GM12873 (cell line): ENCODE results near the gene HEMGN.

ENCODE experiments used
- TF ChIP-seq, protein P1 (sequence below): IDR thresholded peaks from 2 replicates; pipeline ENCODE4 v1.5.1; 2012; ENCODE audit warnings: low read depth, mild to moderate bottlenecking, moderate library complexity, low read length, control low read depth; ENCODE audit not compliant: insufficient read depth; ENCODE audit errors: missing control alignments

Gene HEMGN

GRCh38 chr9:97962136-97962535, 24.2 kb upstream of the HEMGN start:
- TF ChIP-seq, protein P1, sequence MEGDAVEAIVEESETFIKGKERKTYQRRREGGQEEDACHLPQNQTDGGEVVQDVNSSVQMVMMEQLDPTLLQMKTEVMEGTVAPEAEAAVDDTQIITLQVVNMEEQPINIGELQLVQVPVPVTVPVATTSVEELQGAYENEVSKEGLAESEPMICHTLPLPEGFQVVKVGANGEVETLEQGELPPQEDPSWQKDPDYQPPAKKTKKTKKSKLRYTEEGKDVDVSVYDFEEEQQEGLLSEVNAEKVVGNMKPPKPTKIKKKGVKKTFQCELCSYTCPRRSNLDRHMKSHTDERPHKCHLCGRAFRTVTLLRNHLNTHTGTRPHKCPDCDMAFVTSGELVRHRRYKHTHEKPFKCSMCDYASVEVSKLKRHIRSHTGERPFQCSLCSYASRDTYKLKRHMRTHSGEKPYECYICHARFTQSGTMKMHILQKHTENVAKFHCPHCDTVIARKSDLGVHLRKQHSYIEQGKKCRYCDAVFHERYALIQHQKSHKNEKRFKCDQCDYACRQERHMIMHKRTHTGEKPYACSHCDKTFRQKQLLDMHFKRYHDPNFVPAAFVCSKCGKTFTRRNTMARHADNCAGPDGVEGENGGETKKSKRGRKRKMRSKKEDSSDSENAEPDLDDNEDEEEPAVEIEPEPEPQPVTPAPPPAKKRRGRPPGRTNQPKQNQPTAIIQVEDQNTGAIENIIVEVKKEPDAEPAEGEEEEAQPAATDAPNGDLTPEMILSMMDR, result no peak

DNA sequence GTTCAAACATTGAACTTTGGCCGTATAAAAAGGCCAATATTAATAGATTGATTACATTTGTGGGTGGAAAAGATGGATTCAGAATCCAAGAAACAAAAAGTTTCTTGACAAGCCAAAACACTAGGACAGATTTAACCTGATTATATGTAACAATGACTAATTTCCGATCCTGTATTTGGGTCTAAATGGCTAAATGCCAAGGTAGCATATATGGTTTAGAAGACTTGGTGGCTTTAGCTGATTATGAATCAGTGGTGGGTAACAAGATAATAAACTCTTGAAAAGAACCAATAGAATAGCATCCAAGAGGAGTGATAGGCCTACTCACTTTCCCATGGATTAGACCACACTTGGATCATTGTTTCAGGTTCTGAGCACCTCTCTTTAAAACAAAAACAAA, 23.4 kb upstream of the HEMGN start:
- TF ChIP-seq, protein P1, result no peak

- TF ChIP-seq, protein P1, result no peak
Measured at GRCh38 chr9:97959585-97959984, 21.6 kb upstream of the HEMGN start.

DNA sequence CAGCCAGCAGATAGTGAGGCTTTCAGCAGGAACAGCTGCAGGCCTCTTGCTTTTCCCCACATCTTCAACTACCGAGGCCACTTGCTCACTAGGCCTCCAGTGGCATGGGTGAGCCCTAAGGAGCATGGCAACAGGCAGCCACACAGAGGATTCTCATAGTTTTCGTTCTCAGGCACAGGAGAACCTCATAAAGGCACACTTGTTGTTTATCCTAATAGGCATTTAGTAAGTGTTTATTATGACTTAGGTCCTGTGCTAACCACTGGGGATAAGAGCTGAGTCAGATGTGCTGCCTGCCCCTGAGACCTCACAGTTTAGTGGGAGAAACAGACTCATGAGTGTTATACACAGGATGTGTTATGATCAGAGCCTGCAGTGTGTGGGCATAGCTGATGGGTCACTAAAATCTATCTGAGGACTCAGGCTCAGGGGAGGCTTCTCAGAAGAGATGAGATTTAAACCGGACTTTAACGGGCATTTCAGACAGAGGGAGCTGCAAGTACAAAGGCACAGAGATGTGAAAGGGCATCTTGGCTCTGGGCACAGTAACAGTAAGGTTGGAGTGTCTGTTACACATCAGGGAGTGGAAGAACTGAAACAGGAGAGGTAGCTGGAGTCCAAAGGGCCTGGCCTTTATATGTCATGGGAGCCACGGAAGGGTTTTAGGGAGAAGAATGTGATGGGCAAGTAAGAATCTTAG, 21.0 kb upstream of the HEMGN start:
- TF ChIP-seq, protein P1, result no peak

DNA sequence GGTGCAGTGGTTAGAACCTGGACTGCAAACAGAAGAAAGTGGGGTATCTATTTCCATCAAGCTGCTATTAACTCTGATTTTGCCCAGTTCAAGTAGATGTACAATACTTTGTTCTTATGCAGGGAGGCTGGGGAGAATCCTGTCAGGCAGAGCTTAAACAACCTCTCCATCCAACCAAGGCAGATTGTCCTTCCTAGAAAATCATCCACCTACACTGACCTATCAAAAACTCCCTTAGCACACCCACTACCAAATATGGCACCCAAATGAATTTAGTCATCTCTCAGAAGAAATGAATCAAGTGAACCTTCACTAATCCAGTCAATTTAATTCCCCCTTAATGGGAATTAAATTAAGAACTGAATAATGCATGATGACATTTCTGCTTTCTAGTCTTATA, 18.4 kb upstream of the HEMGN start:
- TF ChIP-seq, protein P1, result no peak

DNA sequence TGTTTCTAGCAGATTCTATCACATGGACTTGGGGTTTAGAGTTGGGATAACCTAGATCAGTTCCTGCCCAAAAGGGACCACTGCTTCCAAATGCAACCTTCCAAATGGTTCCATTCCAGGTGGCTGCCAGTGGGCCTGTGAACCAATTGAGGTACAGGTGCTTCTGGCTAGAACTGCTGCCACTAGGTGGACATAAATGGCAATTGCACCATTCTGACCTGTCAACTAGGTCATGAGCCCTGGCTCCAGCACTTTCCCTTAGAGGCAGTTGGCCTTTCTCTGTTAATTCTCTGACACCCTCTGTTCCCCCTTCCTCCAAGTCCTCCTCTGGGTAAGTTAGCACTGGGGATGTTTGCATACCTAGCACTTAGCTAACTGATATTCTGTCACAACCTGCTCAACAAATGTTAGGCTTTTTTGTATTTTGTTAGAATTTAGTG, 16.6 kb upstream of the HEMGN start:
- TF ChIP-seq, protein P1, result peak; percentile 91

GRCh38 chr9:97944612-97945011, 6.6 kb upstream of the HEMGN start:
- TF ChIP-seq, protein P1, result no peak
